HL-60 (cell line): ENCODE data around the gene PELI2.

ENCODE experiments used
- CTCF ChIP-seq: IDR thresholded peaks from one replicate; pipeline ENCODE4 v1.5.1; 2011; ENCODE audit warnings: low read length, control low read depth, inconsistent platforms; ENCODE audit not compliant: insufficient read depth
- POLR2AphosphoS5 ChIP-seq: IDR thresholded peaks from 2 replicates; pipeline ENCODE4 v1.6.1; 2012; ENCODE audit warnings: low read depth

- no peak for TF ChIP-seq CTCF
- TF ChIP-seq POLR2AphosphoS5: no peak
Observed at GRCh38 chr14:56149151-56149550, 30.9 kb downstream of the PELI2 start.
